Esophagus muscularis mucosa (tissue), 4 donors: ENCODE data around the gene OAS3. TPM values are rescaled to one million over a fixed set of nuclear protein-coding genes. Genes with fewer than 3 reads are reported as not detected.
"Not testable (repeated sequence)": the region's sequence is repeated elsewhere in the genome, so short reads cannot be mapped to it uniquely, and the experiment has no call there.

ENCODE experiments used
- DNase-seq: peaks from one replicate; pipeline ENCODE4 v3.0.0-alpha.2; 2017; ENCODE audit errors: extremely low spot score
- H3K27ac ChIP-seq, 4 donors: fragments of 200-600 bp; sonication (generic); replicated peaks in 1 of 4; 1 replicate in 3 of 4; 2 replicates in 1 of 4; pipeline ENCODE4 v1.5.1; 2016 to 2019; ENCODE audit warnings: mild to moderate bottlenecking in 1 of 4
- H3K27me3 ChIP-seq, 4 donors: fragments of 200-600 bp; sonication (generic); one replicate each; pipeline versions ENCODE4 v1.5.1 to v1.6.0; 2016 to 2019
- H3K36me3 ChIP-seq, 4 donors: fragments of 200-600 bp; sonication (generic); one replicate each; pipeline ENCODE4 v1.5.1; 2016 to 2019
- H3K4me1 ChIP-seq, 4 donors: fragments of 200-600 bp; sonication (generic); one replicate each; pipeline ENCODE4 v1.5.1; 2016 to 2019
- H3K4me3 ChIP-seq, 4 donors: fragments of 200-600 bp; sonication (generic); 1 replicate in 2 of 4; 2 replicates in 2 of 4; pipeline ENCODE4 v1.5.1; 2016 to 2019; ENCODE audit warnings: mild to moderate bottlenecking in 4 of 4, moderate library complexity in 1 of 4
- H3K9me3 ChIP-seq, 4 donors: fragments of 200-600 bp; sonication (generic); 1 replicate in 3 of 4; 2 replicates in 1 of 4; pipeline ENCODE4 v1.5.1; 2016 to 2019
- EP300 ChIP-seq: sonication (generic); formaldehyde crosslinking; IDR thresholded peaks from one replicate; pipeline ENCODE4 v1.6.1; 2017; ENCODE audit warnings: antibody characterized with exemption
- POLR2A ChIP-seq: fragments of 450-650 bp; IDR thresholded peaks from one replicate; pipeline ENCODE4 v1.6.1; 2017; ENCODE audit warnings: antibody characterized with exemption, moderate library complexity, mild to moderate bottlenecking, low read depth
- POLR2AphosphoS5 ChIP-seq, 2 donors: sonication (generic); formaldehyde crosslinking; IDR thresholded peaks; one replicate each; pipeline ENCODE4 v1.6.1; 2017; ENCODE audit warnings: antibody characterized with exemption in 2 of 2
- WGBS: methylation state at CpG from one replicate; pipeline ENCODE4 v1.1.5; 2018; 5-methylcytosine and 5-hydroxymethylcytosine counted together
- intact Hi-C: fragments of 100-400 bp; cut with DNase I; formaldehyde crosslinking; loops from one replicate; pipeline ENCODE4 v1.15.1; 2023
- total RNA-seq, 4 donors: library from RNA; depleted of rRNA; stranded (reverse); fragments of >200 nt; gene quantifications; one replicate each; pipeline versions ENCODE4 v1.1.0 to v1.2.1, GENCODE V29; 2016
- TF ChIP-seq, protein P1 (sequence below), 3 experiments: fragments of 200-600 bp in 2 of 3; fragments of 450-650 bp in 1 of 3; sonication (generic) in 2 of 3; IDR thresholded peaks; one replicate each; pipeline ENCODE4 v1.5.1; 2017 to 2019; ENCODE audit warnings: antibody characterized with exemption in 3 of 3, mild to moderate bottlenecking in 2 of 3, moderate library complexity in 1 of 3

The OAS3 gene
- total RNA-seq, 4 donors from 2014 or later: 6.0 to 9.6 (median 9.2) TPM

DNA sequence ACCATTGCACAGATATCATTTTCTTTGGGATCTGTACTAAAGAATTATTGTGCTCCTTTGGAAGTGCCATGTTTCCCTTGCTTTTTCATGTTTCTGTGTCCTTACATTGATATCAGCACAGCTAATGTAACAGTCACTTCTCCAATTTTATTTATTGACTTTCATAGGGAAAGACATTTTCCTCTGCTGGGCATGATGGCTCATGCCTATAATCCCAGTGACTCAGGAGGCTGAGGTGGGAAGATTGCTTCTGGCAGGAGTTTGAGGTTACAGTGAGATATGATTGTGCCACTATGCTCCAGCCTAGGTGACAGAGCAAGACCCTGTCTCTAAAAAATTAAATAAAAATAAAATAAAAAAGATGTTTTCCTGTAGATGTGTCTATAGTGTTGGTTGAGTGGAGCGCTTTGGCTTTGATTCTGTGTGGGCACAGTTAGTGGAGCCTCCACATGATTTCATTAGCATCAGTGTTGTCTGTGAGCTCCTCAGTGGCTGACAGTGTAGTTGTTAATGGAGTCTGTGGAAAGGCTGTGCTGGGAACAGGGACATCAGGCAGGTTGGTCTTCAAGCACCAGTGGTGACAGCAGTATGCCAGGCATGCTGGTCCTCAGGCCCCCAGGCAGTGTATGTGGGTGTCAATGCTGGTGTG lies 47.5 kb downstream of the OAS3 start:
- no peaks in the 10 kb centered on the region for H3K4me1 ChIP-seq
- peaks cover 0 to 22% (median 6%) of the 10 kb centered on the region in 4 donors for H3K9me3 ChIP-seq
- intact Hi-C loops: no loop called here
- no peak for DNase-seq
- no peak overlapping the region for H3K27ac ChIP-seq
- H3K4me3 ChIP-seq: no peak overlapping the region
- TF ChIP-seq POLR2A (no peak), EP300 (no peak), POLR2AphosphoS5 (IDR thresholded peaks at IDR 0.05) (no peak)
- TF ChIP-seq, protein P1, sequence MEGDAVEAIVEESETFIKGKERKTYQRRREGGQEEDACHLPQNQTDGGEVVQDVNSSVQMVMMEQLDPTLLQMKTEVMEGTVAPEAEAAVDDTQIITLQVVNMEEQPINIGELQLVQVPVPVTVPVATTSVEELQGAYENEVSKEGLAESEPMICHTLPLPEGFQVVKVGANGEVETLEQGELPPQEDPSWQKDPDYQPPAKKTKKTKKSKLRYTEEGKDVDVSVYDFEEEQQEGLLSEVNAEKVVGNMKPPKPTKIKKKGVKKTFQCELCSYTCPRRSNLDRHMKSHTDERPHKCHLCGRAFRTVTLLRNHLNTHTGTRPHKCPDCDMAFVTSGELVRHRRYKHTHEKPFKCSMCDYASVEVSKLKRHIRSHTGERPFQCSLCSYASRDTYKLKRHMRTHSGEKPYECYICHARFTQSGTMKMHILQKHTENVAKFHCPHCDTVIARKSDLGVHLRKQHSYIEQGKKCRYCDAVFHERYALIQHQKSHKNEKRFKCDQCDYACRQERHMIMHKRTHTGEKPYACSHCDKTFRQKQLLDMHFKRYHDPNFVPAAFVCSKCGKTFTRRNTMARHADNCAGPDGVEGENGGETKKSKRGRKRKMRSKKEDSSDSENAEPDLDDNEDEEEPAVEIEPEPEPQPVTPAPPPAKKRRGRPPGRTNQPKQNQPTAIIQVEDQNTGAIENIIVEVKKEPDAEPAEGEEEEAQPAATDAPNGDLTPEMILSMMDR (IDR thresholded peaks at IDR 0.05): no peak
- H3K27me3 ChIP-seq: no peaks in the 10 kb centered on the region
- WGBS: 94% methylated on average over 1 of the region's 1 CpG
- peaks cover 0 to 29% (median 18%) of the 10 kb centered on the region in 4 donors for H3K36me3 ChIP-seq

DNA sequence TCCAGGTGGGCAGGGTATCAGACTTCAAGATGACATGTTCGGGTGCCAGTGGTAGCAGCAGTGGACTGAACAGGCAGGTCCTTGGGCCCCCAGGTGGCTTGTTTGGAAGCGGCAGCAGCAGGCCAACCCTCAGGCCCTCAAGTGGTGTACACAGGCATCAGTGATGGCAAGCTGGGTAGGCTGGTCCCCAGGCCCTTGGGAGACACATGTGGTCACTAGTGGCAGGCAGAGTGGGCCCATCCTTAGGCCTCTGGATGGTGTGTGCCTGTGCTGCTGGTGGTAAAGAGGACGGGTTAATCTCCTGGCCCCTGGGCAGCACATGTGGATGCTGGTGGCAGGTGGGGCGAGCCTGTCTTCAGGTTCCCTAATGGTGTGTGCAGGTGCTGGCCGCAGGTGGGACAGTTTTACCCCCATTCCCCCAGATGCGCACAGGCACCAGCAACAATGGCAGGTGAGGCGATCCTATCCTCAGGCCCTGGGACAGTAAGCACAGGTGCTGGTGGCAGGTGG lies 48.1 kb downstream of the OAS3 start:
- no peak for TF ChIP-seq POLR2A
- Histone ChIP-seq H3K4me3 (no peak overlapping the region), H3K36me3 (peaks cover 0 to 31% (median 18%) of the 10 kb centered on the region in 4 donors), H3K4me1 (no peaks in the 10 kb centered on the region), H3K9me3 (peaks cover 0 to 22% (median 6%) of the 10 kb centered on the region in 4 donors), H3K27me3 (no peaks in the 10 kb centered on the region), H3K27ac (no peak overlapping the region)
- no peak for DNase-seq
- 94% methylated on average over 5 of the region's 7 CpGs for WGBS
- intact Hi-C loops: no loop called here

DNA sequence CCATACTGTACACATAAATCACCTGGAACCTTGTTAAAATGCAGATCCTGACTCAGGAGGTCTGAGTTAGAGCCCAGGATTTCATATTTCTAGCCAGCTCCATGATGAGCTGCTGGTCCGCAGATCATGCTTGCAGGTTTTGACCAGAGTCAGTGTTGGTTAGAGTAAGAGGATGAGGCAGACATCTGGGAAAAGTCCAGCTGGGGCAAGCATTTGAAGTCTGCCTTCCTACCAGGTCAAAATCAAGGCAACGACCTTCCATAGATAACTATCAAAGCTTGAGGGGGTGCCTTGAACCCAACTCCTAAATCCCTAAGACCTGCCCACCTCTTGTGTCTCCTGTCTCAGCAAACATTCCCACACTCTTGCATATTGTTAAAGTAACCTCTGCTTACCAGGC lies 49.3 kb downstream of the OAS3 start:
- DNase-seq: no peak
- 74% methylated on average over 2 of the region's 2 CpGs for WGBS
- peaks cover 0 to 16% (median 2%) of the 10 kb centered on the region in 4 donors for H3K9me3 ChIP-seq
- no peak overlapping the region for H3K4me3 ChIP-seq
- no peaks in the 10 kb centered on the region for H3K27me3 ChIP-seq
- TF ChIP-seq EP300 (no peak), POLR2A (no peak), POLR2AphosphoS5 (IDR thresholded peaks at IDR 0.05) (no peak)
- TF ChIP-seq, protein P1 (IDR thresholded peaks at IDR 0.05): no peak
- no peak overlapping the region for H3K27ac ChIP-seq
- peaks cover 0 to 31% (median 18%) of the 10 kb centered on the region in 4 donors for H3K36me3 ChIP-seq
- intact Hi-C loops: no loop called here
- H3K4me1 ChIP-seq: no peaks in the 10 kb centered on the region

DNA sequence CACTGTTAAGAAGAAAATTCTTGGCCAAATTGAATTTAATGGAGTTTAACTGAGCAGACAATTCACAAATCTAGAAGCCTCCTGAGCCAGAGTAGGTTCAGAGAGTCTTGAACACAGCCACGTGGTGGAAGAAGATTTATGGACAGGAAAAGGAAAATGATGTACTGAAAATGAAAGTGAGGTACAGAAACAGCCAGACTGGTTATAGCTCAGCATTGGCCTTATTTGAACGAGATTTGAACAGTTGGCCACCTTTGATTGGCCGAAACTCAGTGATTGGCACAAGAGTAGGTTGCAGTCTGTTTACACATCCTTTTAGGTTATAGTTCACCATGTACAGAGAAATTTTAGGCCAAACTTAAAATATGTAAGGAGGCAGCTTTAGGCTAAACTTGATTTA lies 50.0 kb downstream of the OAS3 start:
- peaks cover 0 to 31% (median 18%) of the 10 kb centered on the region in 4 donors for H3K36me3 ChIP-seq
- DNase-seq: no peak
- no peaks in the 10 kb centered on the region for H3K4me1 ChIP-seq
- TF ChIP-seq EP300 (no peak), POLR2A (no peak), POLR2AphosphoS5 (IDR thresholded peaks at IDR 0.05) (no peak)
- TF ChIP-seq, protein P1 (IDR thresholded peaks at IDR 0.05): no peak
- H3K9me3 ChIP-seq: peaks cover 0 to 11% (median 2%) of the 10 kb centered on the region in 4 donors
- H3K27me3 ChIP-seq: no peaks in the 10 kb centered on the region
- 58% methylated on average over 3 of the region's 3 CpGs for WGBS
- no peak overlapping the region for H3K4me3 ChIP-seq
- intact Hi-C loops: no loop called here
- H3K27ac ChIP-seq: no peak overlapping the region

DNA sequence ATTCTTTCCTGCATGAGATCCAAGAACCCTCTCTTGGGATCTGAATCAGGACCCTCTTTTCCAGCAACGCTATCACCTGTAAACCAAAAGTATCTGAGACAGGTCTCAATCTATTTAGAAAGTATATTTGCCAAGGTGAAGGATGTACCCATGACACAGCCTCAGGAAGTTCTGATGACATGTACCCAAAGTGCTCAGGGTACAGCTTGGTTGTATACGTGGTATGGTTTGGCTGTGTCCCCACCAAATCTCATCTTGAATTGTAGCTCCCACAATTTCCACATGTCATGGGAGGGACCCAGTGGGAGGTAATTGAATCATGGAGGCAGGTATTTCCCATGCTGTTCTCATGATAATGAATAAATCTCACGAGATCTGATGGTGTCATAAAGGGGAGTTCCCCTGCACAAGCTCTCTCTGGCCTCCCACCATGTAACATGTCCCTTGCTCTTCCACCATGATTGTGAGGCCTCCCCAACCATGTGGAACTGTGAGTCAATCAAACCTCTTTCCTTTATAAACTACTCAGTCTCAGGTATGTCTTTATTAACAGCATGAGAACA lies 50.6 kb downstream of the OAS3 start:
- H3K9me3 ChIP-seq, DNase-seq, H3K27me3 ChIP-seq, H3K4me1 ChIP-seq, intact Hi-C loops, H3K4me3 ChIP-seq, H3K27ac ChIP-seq: not testable (repeated sequence)
- WGBS: 79% methylated on average over 3 of the region's 3 CpGs
- H3K36me3 ChIP-seq: peaks cover 0 to 31% (median 18%) of the 10 kb centered on the region in 4 donors
